Measurements from ENCODE around the gene HVCN1. TPM values are rescaled to one million over a fixed set of nuclear protein-coding genes. Genes with fewer than 3 reads are reported as not detected.

HVCN1 gene
- total RNA-seq, 4 donors from 2014 or later, result 4.5 to 13.8 (median 9.6) TPM

DNA sequence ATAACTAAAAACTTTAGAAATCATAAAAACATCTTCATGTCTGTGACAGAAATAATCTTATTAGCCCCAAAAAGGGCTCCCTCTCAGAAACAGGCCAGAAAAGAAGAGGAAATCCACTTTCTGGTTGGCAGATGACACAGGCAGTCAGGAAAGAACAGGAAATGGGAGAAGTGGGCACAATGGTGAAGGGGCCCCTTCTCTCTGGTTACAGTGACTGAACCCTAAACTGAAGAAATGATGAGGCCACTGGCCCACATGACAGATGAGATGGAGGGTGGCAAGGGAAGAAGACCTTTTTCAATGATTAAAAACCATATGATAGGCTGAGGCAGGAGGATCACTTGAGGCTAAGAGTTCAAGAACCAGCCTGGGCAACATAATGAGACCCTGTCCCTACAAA, 53.9 kb downstream of the HVCN1 start:
- H3K36me3 ChIP-seq, result peaks cover 0 to 56% (median 0%) of the 10 kb centered on the region in 3 donors
- no peaks in the 10 kb centered on the region for H3K27me3 ChIP-seq
- no peak overlapping the region for H3K4me3 ChIP-seq
- peaks cover 0 to 17% (median 13%) of the 10 kb centered on the region in 4 donors for H3K4me1 ChIP-seq
- no peak for TF ChIP-seq POLR2A (IDR thresholded peaks at IDR 0.05)
- TF ChIP-seq, protein P1, sequence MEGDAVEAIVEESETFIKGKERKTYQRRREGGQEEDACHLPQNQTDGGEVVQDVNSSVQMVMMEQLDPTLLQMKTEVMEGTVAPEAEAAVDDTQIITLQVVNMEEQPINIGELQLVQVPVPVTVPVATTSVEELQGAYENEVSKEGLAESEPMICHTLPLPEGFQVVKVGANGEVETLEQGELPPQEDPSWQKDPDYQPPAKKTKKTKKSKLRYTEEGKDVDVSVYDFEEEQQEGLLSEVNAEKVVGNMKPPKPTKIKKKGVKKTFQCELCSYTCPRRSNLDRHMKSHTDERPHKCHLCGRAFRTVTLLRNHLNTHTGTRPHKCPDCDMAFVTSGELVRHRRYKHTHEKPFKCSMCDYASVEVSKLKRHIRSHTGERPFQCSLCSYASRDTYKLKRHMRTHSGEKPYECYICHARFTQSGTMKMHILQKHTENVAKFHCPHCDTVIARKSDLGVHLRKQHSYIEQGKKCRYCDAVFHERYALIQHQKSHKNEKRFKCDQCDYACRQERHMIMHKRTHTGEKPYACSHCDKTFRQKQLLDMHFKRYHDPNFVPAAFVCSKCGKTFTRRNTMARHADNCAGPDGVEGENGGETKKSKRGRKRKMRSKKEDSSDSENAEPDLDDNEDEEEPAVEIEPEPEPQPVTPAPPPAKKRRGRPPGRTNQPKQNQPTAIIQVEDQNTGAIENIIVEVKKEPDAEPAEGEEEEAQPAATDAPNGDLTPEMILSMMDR (IDR thresholded peaks at IDR 0.05), result no peak
- TF ChIP-seq EP300 (IDR thresholded peaks at IDR 0.05), result no peak
- no peaks in the 10 kb centered on the region for H3K9me3 ChIP-seq
- H3K27ac ChIP-seq, result no peak overlapping the region
- DNase-seq (ENCODE audit: low spot score in 2 of 2), result no peak

DNA sequence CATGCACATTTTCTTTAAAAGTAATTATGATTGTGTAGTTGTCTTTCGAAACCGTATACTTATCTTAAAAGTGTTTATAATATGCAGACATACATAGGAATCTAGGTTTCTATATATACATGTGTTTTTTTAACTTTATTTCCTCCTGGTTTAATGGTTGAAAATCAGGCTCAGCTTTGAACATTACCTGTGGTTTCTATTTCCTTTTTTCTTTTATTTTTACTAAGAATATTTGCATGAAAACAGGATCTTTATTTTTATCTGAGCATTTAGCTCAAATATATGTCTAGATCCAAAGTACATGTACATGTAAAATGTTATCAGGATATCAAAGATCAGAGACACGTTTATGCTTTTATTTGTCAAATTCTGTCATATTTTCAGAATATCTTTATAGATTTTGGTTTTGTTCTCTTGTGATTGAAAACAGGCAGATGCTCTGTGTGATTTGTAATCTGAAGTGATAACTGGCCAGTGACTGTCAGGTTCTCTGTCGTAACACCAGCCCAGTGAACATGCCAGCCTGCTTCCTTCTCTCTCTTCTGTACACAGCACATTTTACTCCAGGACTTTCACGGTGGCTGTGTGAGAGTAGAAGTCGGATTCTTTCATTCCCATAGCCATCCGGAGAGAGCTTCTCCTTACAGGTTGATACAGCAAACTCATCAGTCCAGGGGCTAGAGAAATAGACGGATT, 61.3 kb downstream of the HVCN1 start:
- Histone ChIP-seq H3K36me3 (peaks cover 0 to 78% (median 0%) of the 10 kb centered on the region in 3 donors), H3K4me1 (no peaks in the 10 kb centered on the region), H3K4me3 (no peak overlapping the region), H3K27me3 (no peaks in the 10 kb centered on the region), H3K27ac (no peak overlapping the region), H3K9me3 (no peaks in the 10 kb centered on the region)
- no peak for DNase-seq (ENCODE audit: low spot score in 2 of 2)
- 86 to 89% methylated on average over 8 of the region's 8 CpGs for WGBS, 2 donors
- TF ChIP-seq, protein P1 (IDR thresholded peaks at IDR 0.05), result no peak
- TF ChIP-seq EP300 (IDR thresholded peaks at IDR 0.05) (no peak), POLR2A (IDR thresholded peaks at IDR 0.05) (no peak)

DNA sequence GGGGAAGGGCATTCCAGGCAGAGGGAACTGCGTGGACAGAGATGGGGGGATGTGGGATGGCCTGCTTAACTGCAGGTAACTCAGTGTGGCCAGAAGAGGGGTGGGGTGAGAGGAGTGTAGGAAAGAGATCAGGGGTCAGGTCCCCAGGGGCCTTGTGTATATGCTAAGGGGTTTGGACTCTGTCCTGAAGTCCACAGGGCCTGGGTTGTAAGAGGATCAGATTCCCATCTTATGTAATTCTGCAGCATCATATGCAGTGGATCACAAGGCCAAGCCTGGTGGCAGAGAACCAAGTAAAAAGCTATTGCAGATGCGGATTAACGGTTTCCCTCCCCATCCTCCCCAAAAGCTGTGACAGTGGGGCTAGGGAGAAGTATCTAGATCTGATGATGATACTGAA, 66.3 kb downstream of the HVCN1 start:
- no peaks in the 10 kb centered on the region for H3K9me3 ChIP-seq
- H3K36me3 ChIP-seq, result peaks cover 0 to 47% (median 0%) of the 10 kb centered on the region in 3 donors
- no peaks in the 10 kb centered on the region for H3K27me3 ChIP-seq
- DNase-seq (ENCODE audit: low spot score in 2 of 2), result no peak
- H3K4me3 ChIP-seq, result no peak overlapping the region
- H3K4me1 ChIP-seq, result no peaks in the 10 kb centered on the region
- TF ChIP-seq, protein P1 (IDR thresholded peaks at IDR 0.05), result no peak
- TF ChIP-seq EP300 (IDR thresholded peaks at IDR 0.05) (no peak), POLR2A (IDR thresholded peaks at IDR 0.05) (no peak)
- no peak overlapping the region for H3K27ac ChIP-seq
- 84 to 87% methylated on average over 3 of the region's 3 CpGs for WGBS, 2 donors

DNA sequence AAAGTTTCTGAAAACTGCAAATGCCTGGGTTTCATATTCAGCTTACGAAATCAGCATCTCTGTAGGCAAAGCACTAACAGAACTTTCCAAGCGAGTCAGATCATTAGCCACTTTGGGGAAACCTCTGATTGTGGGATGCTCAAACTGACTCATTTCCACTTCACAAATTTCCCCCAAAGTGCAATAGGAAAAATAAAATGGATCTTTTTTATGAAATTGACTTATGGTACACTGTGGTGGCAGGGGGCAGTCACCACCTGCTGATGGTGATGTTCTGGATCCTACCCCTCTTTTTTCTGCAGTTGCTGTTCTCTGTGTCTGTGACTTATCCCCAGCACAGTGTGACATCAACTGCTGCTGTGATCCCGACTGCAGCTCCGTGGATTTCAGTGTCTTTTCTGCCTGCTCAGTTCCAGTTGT, 69.4 kb downstream of the HVCN1 start:
- TF ChIP-seq, protein P1 (IDR thresholded peaks at IDR 0.05), result no peak
- no peak for TF ChIP-seq POLR2A (IDR thresholded peaks at IDR 0.05)
- no peak for TF ChIP-seq EP300 (IDR thresholded peaks at IDR 0.05)
- no peak for DNase-seq (ENCODE audit: low spot score in 2 of 2)
- H3K4me3 ChIP-seq, result peak overlapping the region in 1 of 4 donors; percentile 7
- H3K4me1 ChIP-seq, result peaks cover 0 to 9% (median 1%) of the 10 kb centered on the region in 4 donors
- no peak overlapping the region for H3K27ac ChIP-seq
- no peaks in the 10 kb centered on the region for H3K9me3 ChIP-seq
- H3K27me3 ChIP-seq, result no peaks in the 10 kb centered on the region
- WGBS, 2 donors, result 79 to 84% methylated on average over 4 of the region's 4 CpGs
- peaks cover 0 to 35% (median 0%) of the 10 kb centered on the region in 3 donors for H3K36me3 ChIP-seq

DNA sequence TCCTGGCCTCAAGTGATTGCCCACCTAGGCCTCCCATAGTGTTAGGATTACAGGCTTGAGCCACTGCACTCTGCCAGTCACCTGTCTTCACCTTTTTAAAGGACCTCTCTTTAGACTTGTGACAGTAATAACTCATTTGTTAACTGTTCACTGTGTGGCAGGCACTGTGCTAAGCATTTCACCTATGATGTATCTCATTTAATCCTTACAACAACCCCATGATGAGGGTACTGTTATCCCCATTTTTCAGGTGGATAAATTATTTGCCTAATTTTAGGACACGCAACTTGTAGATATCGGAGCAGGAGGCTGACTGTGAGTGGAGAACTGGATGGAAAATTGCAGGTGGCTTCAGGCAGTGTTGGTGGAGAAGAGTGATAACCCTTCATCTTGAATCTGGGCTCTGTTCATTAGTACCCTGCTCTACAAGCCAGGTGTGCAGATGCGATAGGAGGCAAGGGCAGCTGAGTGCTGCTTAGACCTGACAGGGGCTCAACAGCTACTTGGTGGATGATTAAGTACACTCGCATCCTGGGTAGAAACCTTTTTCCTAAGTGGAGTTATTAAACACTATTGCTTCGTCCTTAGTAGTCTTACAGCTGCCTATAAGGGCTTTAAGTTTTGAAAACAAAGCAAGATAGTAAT, 72.3 kb downstream of the HVCN1 start:
- no peak overlapping the region for H3K4me3 ChIP-seq
- DNase-seq (ENCODE audit: low spot score in 2 of 2), result no peak
- 95 to 98% methylated on average over 5 of the region's 5 CpGs for WGBS, 2 donors
- H3K4me1 ChIP-seq, result peaks cover 0 to 13% (median 1%) of the 10 kb centered on the region in 4 donors
- no peak for TF ChIP-seq POLR2A (IDR thresholded peaks at IDR 0.05)
- no peak for TF ChIP-seq EP300 (IDR thresholded peaks at IDR 0.05)
- TF ChIP-seq, protein P1 (IDR thresholded peaks at IDR 0.05), result no peak
- no peak overlapping the region for H3K27ac ChIP-seq
- no peaks in the 10 kb centered on the region for H3K9me3 ChIP-seq
- no peaks in the 10 kb centered on the region for H3K27me3 ChIP-seq
- H3K36me3 ChIP-seq, result peaks cover 0 to 12% (median 0%) of the 10 kb centered on the region in 3 donors
